Lower leg skin (tissue), 4 donors: ENCODE measurements around the gene SNX18. TPM values are rescaled to one million over a fixed set of nuclear protein-coding genes. Genes with fewer than 3 reads are reported as not detected.
"Not testable (repeated sequence)": the region's sequence is repeated elsewhere in the genome, so short reads cannot be mapped to it uniquely, and the experiment has no call there.

Experiments
- DNase-seq, 2 donors: peaks; one replicate each; pipeline ENCODE4 v3.0.0-alpha.2; 2019; ENCODE audit warnings: low spot score in 2 of 2
- H3K4me3 ChIP-seq: fragments of 200-600 bp; sonication (generic); 2 replicates; pipeline ENCODE4 v1.5.1; 2017; ENCODE audit warnings: mild to moderate bottlenecking, low read depth; ENCODE audit not compliant: poor library complexity, severe bottlenecking
- CTCF ChIP-seq, 3 donors: fragments of 450-650 bp; IDR thresholded peaks; one replicate each; pipeline ENCODE4 v1.5.1; 2016; ENCODE audit warnings: antibody characterized with exemption in 3 of 3, mild to moderate bottlenecking in 3 of 3, moderate library complexity in 2 of 3
- POLR2A ChIP-seq, 2 donors: fragments of 450-650 bp; IDR thresholded peaks; one replicate each; pipeline ENCODE4 v1.6.1; 2016 to 2017; ENCODE audit warnings: antibody characterized with exemption in 2 of 2, mild to moderate bottlenecking in 1 of 2, moderate library complexity in 1 of 2
- WGBS, 2 donors: methylation state at CpG; one replicate each; pipeline ENCODE4 v1.1.5; 2018; 5-methylcytosine and 5-hydroxymethylcytosine counted together
- intact Hi-C: fragments of 100-400 bp; cut with DNase I; formaldehyde crosslinking; loops from one replicate; pipeline ENCODE4 v1.15.0; 2023; ENCODE audit warnings: low total_unique reads
- total RNA-seq, 4 donors: library from RNA; depleted of rRNA; stranded (reverse); fragments of >200 nt; gene quantifications; one replicate each; pipeline ENCODE4 v1.1.0, GENCODE V29; 2016

Gene SNX18
- total RNA-seq, 4 donors from 2014 or later: 38.5 to 59.6 (median 51.2) TPM

GRCh38 chr5:54477941-54478478, 39.5 kb upstream of the SNX18 start:
- intact Hi-C loops: no loop called here
- no peak for DNase-seq
- H3K4me3 ChIP-seq: no peak overlapping the region
- TF ChIP-seq CTCF (IDR thresholded peaks at IDR 0.05): no peak
- no peak for TF ChIP-seq POLR2A (IDR thresholded peaks at IDR 0.05)
- WGBS, 2 donors: 89 to 95% methylated on average over 1 of the region's 1 CpG

GRCh38 chr5:54480296-54480695, 37.3 kb upstream of the SNX18 start:
- DNase-seq: no peak
- intact Hi-C loops: no loop called here
- no peak overlapping the region for H3K4me3 ChIP-seq
- TF ChIP-seq POLR2A (IDR thresholded peaks at IDR 0.05): no peak
- TF ChIP-seq CTCF (IDR thresholded peaks at IDR 0.05): no peak

GRCh38 chr5:54484219-54484894, 33.2 kb upstream of the SNX18 start:
- WGBS, 2 donors: 71 to 79% methylated on average over 5 of the region's 5 CpGs
- TF ChIP-seq CTCF (IDR thresholded peaks at IDR 0.05) (no peak), POLR2A (IDR thresholded peaks at IDR 0.05) (no peak)
- intact Hi-C loops: no loop called here

GRCh38 chr5:54485659-54486058, 31.9 kb upstream of the SNX18 start:
- intact Hi-C loops, DNase-seq, H3K4me3 ChIP-seq: not testable (repeated sequence)

More at GRCh38 chr5:54484219-54484894, 33.2 kb upstream of the SNX18 start:
- DNase-seq: no peak
- H3K4me3 ChIP-seq: no peak overlapping the region

- DNase-seq, intact Hi-C loops, H3K4me3 ChIP-seq: not testable (repeated sequence)
- WGBS, 2 donors: 47 to 50% methylated on average over 2 of the region's 2 CpGs
Measured at GRCh38 chr5:54489648-54489979, 27.9 kb upstream of the SNX18 start.

- intact Hi-C loops: no loop called here
- TF ChIP-seq POLR2A (IDR thresholded peaks at IDR 0.05) (no peak), CTCF (IDR thresholded peaks at IDR 0.05) (no peak)
- DNase-seq: no peak
- no peak overlapping the region for H3K4me3 ChIP-seq
- 93 to 94% methylated on average over 1 of the region's 1 CpG for WGBS, 2 donors
Measured at GRCh38 chr5:54491326-54491725, 26.2 kb upstream of the SNX18 start.

- intact Hi-C loops: no loop called here
- no peak for DNase-seq
- 31 to 35% methylated on average over 2 of the region's 2 CpGs for WGBS, 2 donors
- TF ChIP-seq POLR2A (IDR thresholded peaks at IDR 0.05) (no peak), CTCF (IDR thresholded peaks at IDR 0.05) (no peak)
- no peak overlapping the region for H3K4me3 ChIP-seq
Measured at GRCh38 chr5:54492178-54492577, 25.4 kb upstream of the SNX18 start.
